T-cell (primary cell): Measurements from ENCODE around the gene STK32C. TPM values are rescaled to one million over a fixed set of nuclear protein-coding genes. Genes with fewer than 3 reads are reported as not detected.

ENCODE experiments used
- ATAC-seq, 4 experiments: fragments of 200-7000 bp in 3 of 4; fragments of 150-1000 bp in 1 of 4; cut with Tn5 transposase; replicated peaks in 1 of 4; 1 replicate in 3 of 4; 2 replicates in 1 of 4; pipeline ENCODE4 v1.10.0; 2021; ENCODE audit warnings: moderate library complexity in 3 of 4, mild to moderate bottlenecking in 2 of 4, moderate number of reproducible peaks in 1 of 4
- CTCF ChIA-PET, 2 donors: fragments of 300-600 bp; sonication (Branson Sonifier 250); formaldehyde crosslinking; loops; one replicate each; lab custom pipeline; 2022; ENCODE audit warnings: antibody characterized with exemption in 2 of 2; lab: Charles Lee
- POLR2A ChIA-PET, 2 donors: fragments of 300-600 bp; sonication (Branson Sonifier 250); formaldehyde crosslinking; loops; one replicate each; lab custom pipeline; 2022; ENCODE audit warnings: antibody characterized with exemption in 2 of 2; lab: Charles Lee
- DNase-seq, 35 experiments: peaks; one replicate each; pipeline versions ENCODE4 v3.0.0 to v3.0.0-alpha.2; 2013 to 2023
- H3K27ac ChIP-seq: one replicate; pipeline ENCODE4 v1.5.1; 2013; ENCODE audit warnings: low read length
- H3K27me3 ChIP-seq, 2 experiments: replicated peaks in 1 of 2; 1 replicate in 1 of 2; 2 replicates in 1 of 2; pipeline versions ENCODE4 v1.6.1 to v1.7.0; 2013; ENCODE audit warnings: low read length in 1 of 2, mixed read lengths in 1 of 2; ENCODE audit not compliant: control insufficient read depth in 2 of 2, insufficient read depth in 2 of 2; ENCODE audit errors: extremely low read depth in 1 of 2
- H3K36me3 ChIP-seq, 2 donors: 1 replicate in 1 of 2; 2 replicates in 1 of 2; pipeline versions ENCODE4 v1.6.1 to v1.7.0; 2013; ENCODE audit warnings: low read length in 1 of 2; ENCODE audit not compliant: control insufficient read depth in 2 of 2, insufficient read depth in 1 of 2; ENCODE audit errors: extremely low read depth in 1 of 2
- H3K4me1 ChIP-seq, 2 experiments: 1 replicate in 1 of 2; 2 replicates in 1 of 2; pipeline versions ENCODE4 v1.6.1 to v1.7.0; 2013; ENCODE audit warnings: low read length in 2 of 2, mixed read lengths in 1 of 2; ENCODE audit not compliant: insufficient read depth in 2 of 2, control insufficient read depth in 1 of 2; ENCODE audit errors: extremely low read depth in 1 of 2
- H3K4me3 ChIP-seq, 2 donors: 1 replicate in 1 of 2; 2 replicates in 1 of 2; pipeline versions ENCODE4 v1.5.1 to v1.7.0; 2013; ENCODE audit warnings: mild to moderate bottlenecking in 2 of 2, low read length in 1 of 2, moderate library complexity in 1 of 2; ENCODE audit not compliant: control insufficient read depth in 1 of 2; ENCODE audit errors: extremely low read depth in 1 of 2
- H3K9me3 ChIP-seq: 2 replicates; pipeline ENCODE4 v1.7.0; 2013
- H3K27ac Mint-ChIP-seq, 2 donors: one replicate each; pipeline ENCODE4 v1.8.0; 2020 to 2021; ENCODE audit warnings: mild to moderate bottlenecking in 2 of 2, mixed read lengths in 2 of 2
- H3K27me3 Mint-ChIP-seq, 2 donors: one replicate each; pipeline ENCODE4 v1.8.0; 2021 to 2022; ENCODE audit warnings: mixed read lengths in 2 of 2
- H3K36me3 Mint-ChIP-seq: one replicate; pipeline ENCODE4 v1.8.0; 2021; ENCODE audit warnings: mixed read lengths
- H3K4me1 Mint-ChIP-seq, 3 donors: one replicate each; pipeline ENCODE4 v1.8.0; 2020 to 2022; ENCODE audit warnings: mixed read lengths in 3 of 3, mild to moderate bottlenecking in 1 of 3
- H3K4me3 Mint-ChIP-seq, 3 donors: one replicate each; pipeline ENCODE4 v1.8.0; 2020 to 2022; ENCODE audit warnings: mild to moderate bottlenecking in 3 of 3, mixed read lengths in 3 of 3, moderate library complexity in 3 of 3
- H3K9me3 Mint-ChIP-seq, 3 donors: one replicate each; pipeline ENCODE4 v1.8.0; 2020 to 2022; ENCODE audit warnings: mixed read lengths in 3 of 3
- WGBS: methylation state at CpG from one replicate; pipeline ENCODE4 v1.1.5; 2013; ENCODE audit warnings: missing lambda C conversion rate; ENCODE audit not compliant: insufficient coverage; 5-methylcytosine and 5-hydroxymethylcytosine counted together
- total RNA-seq, 35 experiments: library from RNA in 6 of 35; stranded (reverse) in 6 of 35; fragments of 120-200 nt in 1 of 35; gene quantifications; one replicate each; pipeline versions ENCODE4 v1.2.1 to v1.2.4 and lab custom pipeline; 2013 to 2026

Gene STK32C
- total RNA-seq, 5 donors from 2014 or later (not counting 1 experiment from before 2014, with no cell fraction given) = 5.8 to 16.4 (median 12.2) TPM

GRCh38 chr10:132192076-132192975 is 115.4 kb downstream of the STK32C start:
- H3K4me3 Mint-ChIP-seq = no peak overlapping the region

GRCh38 chr10:132189810-132190422 is 117.8 kb downstream of the STK32C start:
- peaks cover 28 to 34% of the 10 kb centered on the region in 2 donors for H3K27me3 Mint-ChIP-seq
- DNase-seq = no peak
- H3K4me1 Mint-ChIP-seq = peaks cover 0 to 15% (median 4%) of the 10 kb centered on the region in 3 donors
- H3K27ac ChIP-seq = no peak overlapping the region
- no peak for ATAC-seq
- H3K27me3 ChIP-seq = peaks cover 5 to 75% of the 10 kb centered on the region in 2 experiments
- ChIA-PET CTCF (no interaction called here), POLR2A (no interaction called here)
- H3K36me3 Mint-ChIP-seq = no peaks in the 10 kb centered on the region
- no peak overlapping the region for H3K4me3 Mint-ChIP-seq
- WGBS = 78% methylated on average over 9 of the region's 17 CpGs
- H3K4me3 ChIP-seq = no peak overlapping the region
- H3K4me1 ChIP-seq = peaks cover 3 to 26% of the 10 kb centered on the region in 2 experiments
- no peaks in the 10 kb centered on the region for H3K9me3 ChIP-seq
- H3K9me3 Mint-ChIP-seq = no peaks in the 10 kb centered on the region
- no peaks in the 10 kb centered on the region for H3K36me3 ChIP-seq
- H3K27ac Mint-ChIP-seq = no peak overlapping the region

More at GRCh38 chr10:132192076-132192975, 115.4 kb downstream of the STK32C start:
- Histone ChIP-seq H3K9me3 (no peaks in the 10 kb centered on the region), H3K4me3 (no peak overlapping the region), H3K27ac (no peak overlapping the region), H3K27me3 (peaks cover 2 to 74% of the 10 kb centered on the region in 2 experiments), H3K4me1 (peaks cover 0 to 9% of the 10 kb centered on the region in 2 experiments), H3K36me3 (no peaks in the 10 kb centered on the region)
- ATAC-seq (no peak), DNase-seq (no peak)
- Mint-ChIP-seq H3K36me3 (no peaks in the 10 kb centered on the region), H3K4me1 (peaks cover 0 to 12% (median 2%) of the 10 kb centered on the region in 3 donors), H3K27me3 (peaks cover 25 to 30% of the 10 kb centered on the region in 2 donors), H3K9me3 (no peaks in the 10 kb centered on the region), H3K27ac (no peak overlapping the region)
- WGBS = 81% methylated on average over 25 of the region's 28 CpGs
- ChIA-PET POLR2A (no interaction called here), CTCF (no interaction called here)

GRCh38 chr10:132189016-132189415 is 118.7 kb downstream of the STK32C start:
- Histone ChIP-seq H3K4me1 (peaks cover 3 to 26% of the 10 kb centered on the region in 2 experiments), H3K27ac (no peak overlapping the region), H3K4me3 (no peak overlapping the region), H3K9me3 (no peaks in the 10 kb centered on the region), H3K36me3 (no peaks in the 10 kb centered on the region), H3K27me3 (peaks cover 10 to 72% of the 10 kb centered on the region in 2 experiments)
- H3K36me3 Mint-ChIP-seq = no peaks in the 10 kb centered on the region
- H3K4me3 Mint-ChIP-seq = peak overlapping the region in 1 of 3 donors; percentile 29
- H3K4me1 Mint-ChIP-seq = peaks cover 0 to 18% (median 7%) of the 10 kb centered on the region in 3 donors
- DNase-seq (no peak), ATAC-seq (no peak)
- ChIA-PET POLR2A (no interaction called here), CTCF (no interaction called here)
- no peak overlapping the region for H3K27ac Mint-ChIP-seq
- H3K9me3 Mint-ChIP-seq = no peaks in the 10 kb centered on the region
- peaks cover 31 to 37% of the 10 kb centered on the region in 2 donors for H3K27me3 Mint-ChIP-seq
- 96% methylated on average over 11 of the region's 16 CpGs for WGBS

- Histone ChIP-seq H3K4me1 (peaks cover 3 to 26% of the 10 kb centered on the region in 2 experiments), H3K27ac (no peak overlapping the region), H3K4me3 (no peak overlapping the region), H3K9me3 (no peaks in the 10 kb centered on the region), H3K36me3 (no peaks in the 10 kb centered on the region), H3K27me3 (peaks cover 10 to 65% of the 10 kb centered on the region in 2 experiments)
- ChIA-PET POLR2A (no interaction called here), CTCF (no interaction called here)
- no peak for ATAC-seq
- no peak overlapping the region for H3K27ac Mint-ChIP-seq
- H3K36me3 Mint-ChIP-seq = no peaks in the 10 kb centered on the region
- 68% methylated on average over 6 of the region's 13 CpGs for WGBS
- H3K4me1 Mint-ChIP-seq = peaks cover 0 to 18% (median 7%) of the 10 kb centered on the region in 3 donors
- peaks cover 32 to 40% of the 10 kb centered on the region in 2 donors for H3K27me3 Mint-ChIP-seq
- DNase-seq = no peak
- peak overlapping the region in 2 of 3 donors; percentile 29 to 39 for H3K4me3 Mint-ChIP-seq
- H3K9me3 Mint-ChIP-seq = no peaks in the 10 kb centered on the region
These were observed 119.4 kb downstream of the STK32C start for GRCh38 chr10:132188331-132188730.

- Histone ChIP-seq H3K9me3 (no peaks in the 10 kb centered on the region), H3K4me1 (peaks cover 3 to 26% of the 10 kb centered on the region in 2 experiments), H3K27me3 (peaks cover 10 to 67% of the 10 kb centered on the region in 2 experiments), H3K36me3 (no peaks in the 10 kb centered on the region), H3K27ac (no peak overlapping the region), H3K4me3 (no peak overlapping the region)
- no peaks in the 10 kb centered on the region for H3K36me3 Mint-ChIP-seq
- no peak for DNase-seq
- POLR2A ChIA-PET = no interaction called here
- H3K27ac Mint-ChIP-seq = no peak overlapping the region
- H3K4me3 Mint-ChIP-seq = peak overlapping the region in 2 of 3 donors; percentile 13 to 29
- no peaks in the 10 kb centered on the region for H3K9me3 Mint-ChIP-seq
- peaks cover 0 to 18% (median 7%) of the 10 kb centered on the region in 3 donors for H3K4me1 Mint-ChIP-seq
- H3K27me3 Mint-ChIP-seq = peaks cover 36 to 45% of the 10 kb centered on the region in 2 donors
- no peak for ATAC-seq
- 8% methylated on average over 35 of the region's 58 CpGs for WGBS
- CTCF ChIA-PET = no interaction called here
These were observed 120.2 kb downstream of the STK32C start for GRCh38 chr10:132187430-132188138.
